Stomach (tissue), 9 donors: ENCODE data around the gene GLTP. TPM values are rescaled to one million over a fixed set of nuclear protein-coding genes. Genes with fewer than 3 reads are reported as not detected.

Source experiments
- DNase-seq, 2 donors: peaks; one replicate each; pipeline versions ENCODE4 v3.0.0 to v3.0.0-alpha.2; 2013 to 2019
- H3K27ac ChIP-seq, 5 donors: fragments of 200-600 bp in 4 of 5; sonication (generic) in 4 of 5; one replicate each; pipeline ENCODE4 v1.5.1; 2013 to 2019; ENCODE audit warnings: mild to moderate bottlenecking in 1 of 5, moderate library complexity in 1 of 5
- H3K27me3 ChIP-seq, 3 donors: fragments of 200-600 bp; sonication (generic); one replicate each; pipeline ENCODE4 v1.5.1; 2017 to 2019; ENCODE audit warnings: mixed run types in 1 of 3
- H3K36me3 ChIP-seq, 4 donors: fragments of 200-600 bp; sonication (generic); 1 replicate in 3 of 4; 2 replicates in 1 of 4; pipeline ENCODE4 v1.5.1; 2016 to 2019
- H3K4me1 ChIP-seq, 4 donors: fragments of 200-600 bp; sonication (generic); one replicate each; pipeline ENCODE4 v1.5.1; 2016 to 2019
- H3K4me3 ChIP-seq, 4 donors: fragments of 200-600 bp; sonication (generic) in 3 of 4; one replicate each; pipeline ENCODE4 v1.5.1; 2016 to 2019; ENCODE audit warnings: mild to moderate bottlenecking in 1 of 4
- H3K9me3 ChIP-seq, 4 donors: fragments of 200-600 bp; sonication (generic); one replicate each; pipeline ENCODE4 v1.5.1; 2016 to 2019
- EP300 ChIP-seq: sonication (generic); formaldehyde crosslinking; IDR thresholded peaks from one replicate; pipeline ENCODE4 v1.6.1; 2017; ENCODE audit warnings: antibody characterized with exemption
- POLR2A ChIP-seq, 4 donors: fragments of 450-650 bp; IDR thresholded peaks; one replicate each; pipeline ENCODE4 v1.6.1; 2016; ENCODE audit warnings: antibody characterized with exemption in 4 of 4, control low read depth in 2 of 4, mild to moderate bottlenecking in 1 of 4, moderate library complexity in 1 of 4
- POLR2AphosphoS5 ChIP-seq, 3 donors: sonication (generic); formaldehyde crosslinking; IDR thresholded peaks; one replicate each; pipeline ENCODE4 v1.6.1; 2016; ENCODE audit warnings: antibody characterized with exemption in 3 of 3
- WGBS, 5 donors: extraction: QIAGEN DNeasy Blood & Tissue Kit in 3 of 5; methylation state at CpG; one replicate each; pipeline versions ENCODE4 v1.1.5 to v1.1.7; 2013 to 2018; 5-methylcytosine and 5-hydroxymethylcytosine counted together
- intact Hi-C: fragments of 100-400 bp; cut with DNase I; formaldehyde crosslinking; loops from one replicate; pipeline ENCODE4 v1.15.1; 2023; ENCODE audit warnings: low total_unique reads
- polyA plus RNA-seq, 3 donors: library from polyadenylated mRNA; stranded (reverse); fragments of 200-250 nt; gene quantifications; one replicate each; pipeline ENCODE4 v1.2.3, GENCODE V29; 2013
- total RNA-seq, 5 donors: library from RNA; depleted of rRNA; stranded (reverse); fragments of >200 nt; gene quantifications; one replicate each; pipeline versions ENCODE4 v1.1.0 to v1.2.3, GENCODE V29; 2014 to 2016
- TF ChIP-seq, protein P1 (sequence below), 7 experiments: fragments of 450-650 bp in 4 of 7; fragments of 200-600 bp in 3 of 7; sonication (generic) in 3 of 7; IDR thresholded peaks; one replicate each; pipeline ENCODE4 v1.5.1; 2016 to 2019; ENCODE audit warnings: antibody characterized with exemption in 7 of 7, control low read depth in 2 of 7, mild to moderate bottlenecking in 1 of 7
- donor health status: healthy with polysubstance abuse.
- donor health status: Bipolar disorder and iron deficiency.
- donor health status: healthy.

GLTP gene
- total and polyA plus RNA-seq, 8 donors: 26.4 to 93.6 (median 50.1) TPM

DNA sequence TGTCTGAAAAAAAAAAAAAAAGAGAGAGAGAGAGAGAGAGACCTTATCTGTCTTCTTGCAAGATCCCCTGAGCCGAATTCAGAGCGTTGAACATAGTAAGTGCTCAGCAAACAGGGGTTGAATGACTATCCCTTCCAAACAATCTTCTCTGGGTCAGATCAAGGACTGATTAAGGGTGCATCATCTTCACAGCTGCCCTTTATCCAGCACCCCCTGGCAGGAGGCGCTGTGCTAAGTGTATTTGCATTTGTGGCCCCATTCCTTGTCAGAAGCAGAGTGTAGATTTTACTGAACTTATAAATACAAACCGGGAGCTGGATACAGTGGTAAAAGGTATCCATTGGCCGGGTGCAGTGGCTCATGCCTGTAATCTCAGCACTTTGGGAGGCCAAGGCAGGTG lies 38.3 kb downstream of the GLTP start:
- no peaks in the 10 kb centered on the region for H3K27me3 ChIP-seq
- intact Hi-C loops: loop anchor here (5.0 kb wide), 1 partner anchor 35 kb away; no protein-coding TSS in a partner anchor
- no peak for DNase-seq
- H3K4me1 ChIP-seq: peaks cover 0 to 19% (median 8%) of the 10 kb centered on the region in 4 donors
- H3K27ac ChIP-seq: no peak overlapping the region
- no peak overlapping the region for H3K4me3 ChIP-seq
- no peaks in the 10 kb centered on the region for H3K9me3 ChIP-seq
- 64 to 77% (median 70%) methylated on average over 5 of the region's 5 CpGs for WGBS, 5 donors
- TF ChIP-seq POLR2AphosphoS5 (IDR thresholded peaks at IDR 0.05): no peak
- TF ChIP-seq POLR2A (IDR thresholded peaks at IDR 0.05): no peak
- TF ChIP-seq, protein P1, sequence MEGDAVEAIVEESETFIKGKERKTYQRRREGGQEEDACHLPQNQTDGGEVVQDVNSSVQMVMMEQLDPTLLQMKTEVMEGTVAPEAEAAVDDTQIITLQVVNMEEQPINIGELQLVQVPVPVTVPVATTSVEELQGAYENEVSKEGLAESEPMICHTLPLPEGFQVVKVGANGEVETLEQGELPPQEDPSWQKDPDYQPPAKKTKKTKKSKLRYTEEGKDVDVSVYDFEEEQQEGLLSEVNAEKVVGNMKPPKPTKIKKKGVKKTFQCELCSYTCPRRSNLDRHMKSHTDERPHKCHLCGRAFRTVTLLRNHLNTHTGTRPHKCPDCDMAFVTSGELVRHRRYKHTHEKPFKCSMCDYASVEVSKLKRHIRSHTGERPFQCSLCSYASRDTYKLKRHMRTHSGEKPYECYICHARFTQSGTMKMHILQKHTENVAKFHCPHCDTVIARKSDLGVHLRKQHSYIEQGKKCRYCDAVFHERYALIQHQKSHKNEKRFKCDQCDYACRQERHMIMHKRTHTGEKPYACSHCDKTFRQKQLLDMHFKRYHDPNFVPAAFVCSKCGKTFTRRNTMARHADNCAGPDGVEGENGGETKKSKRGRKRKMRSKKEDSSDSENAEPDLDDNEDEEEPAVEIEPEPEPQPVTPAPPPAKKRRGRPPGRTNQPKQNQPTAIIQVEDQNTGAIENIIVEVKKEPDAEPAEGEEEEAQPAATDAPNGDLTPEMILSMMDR (IDR thresholded peaks at IDR 0.05): no peak
- TF ChIP-seq EP300: no peak
- H3K36me3 ChIP-seq: no peaks in the 10 kb centered on the region

DNA sequence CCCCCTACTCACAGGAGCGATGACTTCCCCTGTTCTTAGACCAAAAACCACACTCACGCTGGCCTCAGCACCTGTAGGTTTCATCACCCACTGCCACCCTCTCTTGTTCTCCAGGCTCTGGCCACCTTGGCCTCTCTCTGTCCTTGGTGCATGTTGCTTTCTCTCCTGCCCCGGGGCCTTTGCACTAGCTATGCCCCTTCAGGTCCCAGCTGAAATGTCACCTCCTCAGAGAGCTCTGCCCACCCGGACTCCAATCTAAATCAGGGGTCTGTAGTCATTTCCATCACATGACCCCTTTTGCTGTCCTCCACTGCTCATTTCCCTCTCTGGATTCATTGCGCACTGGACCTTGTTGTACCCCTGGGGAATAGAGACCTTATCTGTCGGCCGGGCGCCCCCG lies 39.0 kb downstream of the GLTP start:
- no peak overlapping the region for H3K4me3 ChIP-seq
- no peaks in the 10 kb centered on the region for H3K27me3 ChIP-seq
- 78 to 86% (median 82%) methylated on average over 9 of the region's 9 CpGs for WGBS, 5 donors
- peaks cover 0 to 12% (median 8%) of the 10 kb centered on the region in 4 donors for H3K4me1 ChIP-seq
- TF ChIP-seq POLR2A (IDR thresholded peaks at IDR 0.05) (no peak), POLR2AphosphoS5 (IDR thresholded peaks at IDR 0.05) (no peak), EP300 (no peak)
- TF ChIP-seq, protein P1 (IDR thresholded peaks at IDR 0.05): no peak
- H3K9me3 ChIP-seq: no peaks in the 10 kb centered on the region
- H3K27ac ChIP-seq: no peak overlapping the region
- no peak for DNase-seq
- intact Hi-C loops: loop anchor here (5.0 kb wide), 1 partner anchor 34 kb away; no protein-coding TSS in a partner anchor
- H3K36me3 ChIP-seq: no peaks in the 10 kb centered on the region

DNA sequence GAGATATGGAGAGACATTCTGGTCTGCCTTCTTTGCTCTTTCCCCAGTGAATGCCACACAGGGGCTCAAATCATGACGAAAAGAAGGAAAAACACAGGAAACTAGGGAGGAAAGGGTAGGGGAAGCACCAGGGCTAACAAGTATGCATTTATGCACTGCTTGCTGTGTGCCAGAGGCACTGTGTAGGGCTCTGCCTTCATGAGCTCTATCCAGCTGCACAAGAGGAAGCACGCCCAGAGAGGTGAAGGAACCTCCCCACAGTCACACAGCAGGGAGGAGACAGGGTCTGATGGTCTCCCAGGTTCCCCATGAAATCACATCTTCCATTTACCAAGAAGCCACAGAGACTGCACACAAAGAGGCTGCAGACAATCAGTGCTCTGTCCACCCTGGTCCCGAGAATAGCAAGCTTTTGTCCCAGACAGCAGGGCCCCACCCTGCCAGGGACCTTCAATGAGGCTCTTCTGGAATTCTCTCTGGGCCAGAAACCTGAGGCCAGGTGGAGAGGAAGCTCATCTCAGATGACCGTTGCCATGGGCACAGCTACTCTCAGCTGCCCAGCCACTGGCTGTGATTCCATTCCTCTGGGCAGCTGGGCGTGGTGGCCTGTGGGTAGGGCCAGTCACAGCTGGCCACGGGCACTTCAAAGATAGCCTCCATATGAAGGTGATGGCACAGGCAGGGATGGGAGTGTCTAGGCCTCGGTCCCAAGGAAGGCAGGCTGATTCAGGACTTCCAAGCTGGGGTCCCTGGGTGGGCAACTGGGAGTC lies 39.9 kb downstream of the GLTP start:
- Histone ChIP-seq H3K27ac (no peak overlapping the region), H3K9me3 (no peaks in the 10 kb centered on the region), H3K27me3 (no peaks in the 10 kb centered on the region), H3K36me3 (no peaks in the 10 kb centered on the region), H3K4me3 (no peak overlapping the region), H3K4me1 (peaks cover 0 to 6% (median 5%) of the 10 kb centered on the region in 4 donors)
- intact Hi-C loops: loop anchor here (5.0 kb wide), 1 partner anchor 33 kb away; no protein-coding TSS in a partner anchor
- peak in 1 of 2 donors; percentile 44 for DNase-seq
- 43 to 67% (median 53%) methylated on average over 4 to 7 of the region's 7 CpGs for WGBS, 5 donors
- TF ChIP-seq POLR2AphosphoS5 (IDR thresholded peaks at IDR 0.05) (no peak), EP300 (no peak), POLR2A (IDR thresholded peaks at IDR 0.05) (no peak)
- TF ChIP-seq, protein P1 (IDR thresholded peaks at IDR 0.05): no peak

DNA sequence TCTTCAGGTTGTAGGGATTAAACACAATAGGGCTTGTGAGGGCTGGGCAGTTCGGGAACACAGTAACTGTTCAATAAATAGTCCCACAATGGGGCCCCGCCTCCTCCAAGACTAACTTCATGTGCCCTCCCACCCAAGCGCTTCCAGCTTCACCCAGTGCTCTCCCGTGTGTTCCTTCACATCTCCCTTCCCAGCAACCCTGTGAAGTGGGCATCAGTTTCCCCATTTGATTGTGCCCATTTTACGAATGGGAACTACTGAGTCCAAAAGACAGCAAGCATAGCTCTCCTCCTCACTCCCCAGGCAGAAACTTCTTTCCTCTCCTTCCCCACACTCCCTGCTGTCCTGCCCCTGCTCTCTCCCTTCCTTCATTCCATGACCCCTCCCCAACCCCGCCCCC lies 40.9 kb downstream of the GLTP start:
- H3K27ac ChIP-seq: no peak overlapping the region
- H3K4me1 ChIP-seq: no peaks in the 10 kb centered on the region
- no peak overlapping the region for H3K4me3 ChIP-seq
- WGBS, 5 donors: 57 to 69% (median 65%) methylated on average over 5 to 6 of the region's 6 CpGs
- peaks cover 0 to 2% (median 0%) of the 10 kb centered on the region in 3 donors for H3K27me3 ChIP-seq
- H3K36me3 ChIP-seq: no peaks in the 10 kb centered on the region
- DNase-seq: no peak
- H3K9me3 ChIP-seq: no peaks in the 10 kb centered on the region
- TF ChIP-seq POLR2A (IDR thresholded peaks at IDR 0.05): no peak
- no peak for TF ChIP-seq EP300
- TF ChIP-seq, protein P1 (IDR thresholded peaks at IDR 0.05): no peak
- TF ChIP-seq POLR2AphosphoS5 (IDR thresholded peaks at IDR 0.05): no peak
- intact Hi-C loops: no loop called here
